Measurements from ENCODE around the gene ITPRIP. TPM values are rescaled to one million over a fixed set of nuclear protein-coding genes. Genes with fewer than 3 reads are reported as not detected.

The ITPRIP gene
- total RNA-seq, 1 experiment from 2014 or later, result 12.0 TPM

- no peaks in the 10 kb centered on the region for H4K20me1 ChIP-seq (ENCODE audit: insufficient read depth)
- peaks cover 0 to 8% of the 10 kb centered on the region in 2 experiments; a peak in 2 of 4 replicates for H3K4me1 ChIP-seq (ENCODE audit: control insufficient read depth in 1 of 2, insufficient read depth in 2 of 2, low read length in 2 of 2)
- no peaks in the 10 kb centered on the region for H3K9me3 ChIP-seq (ENCODE audit: control insufficient read depth in 1 of 2, insufficient read depth in 1 of 2, low read depth in 1 of 2, low read length in 2 of 2)
- ChIA-PET RAD21 (ENCODE audit: low non-redundant PET in 1 of 2, low total read pairs in 2 of 2, uncharacterized antibody in 2 of 2, unreplicated experiment in 2 of 2) (interaction anchor here in 1 of 2 experiments (0.6 kb wide), 1 partner anchor 177 kb away, joined by 3 read pairs; no protein-coding TSS in a partner anchor), POLR2A (no interaction called here), CTCF (interaction anchor here (0.9 to 1.2 kb wide), 2 partner anchors 34 to 82 kb away, joined by 3 to 4 read pairs; partner anchors contain the start of gene CFAP58)
- no peaks in the 10 kb centered on the region for H3K9me2 ChIP-seq (ENCODE audit: insufficient read depth)
- BruUV-seq (replicated peaks), result no TSS peak
- no peak for DNase-seq (ENCODE audit: low read depth, low spot score)
- H2AFZ ChIP-seq (ENCODE audit: low read depth, low read length, poor library complexity, severe bottlenecking), result no peak overlapping the region
- no peaks in the 10 kb centered on the region for H3K79me2 ChIP-seq (ENCODE audit: insufficient read depth, low read length)
- intact Hi-C loops (cut with micrococcal nuclease), result no loop called here
- ATAC-seq, result peak; percentile 46; the same call in 1 of the 2 replicates
- no peaks in the 10 kb centered on the region for H3K36me3 ChIP-seq (ENCODE audit: control insufficient read depth in 1 of 2, insufficient read depth in 2 of 2, low read length in 2 of 2)
- no peak overlapping the region for H3K4me3 ChIP-seq (replicated peaks in 1 of 2; ENCODE audit: low read depth in 1 of 2, low read length in 2 of 2)
- H3K27me3 ChIP-seq (ENCODE audit: insufficient read depth, low read length), result peaks cover 69% of the 10 kb centered on the region
- no peak overlapping the region for H3K4me2 ChIP-seq (ENCODE audit: low read length)
- TF ChIP-seq MAX (IDR thresholded peaks at IDR 0.05) (0 out of 2 replicates have a peak, but pooled peaks have one; percentile 27), CBX3 (IDR thresholded peaks at IDR 0.05; ENCODE audit: low read depth) (no peak)
- no peak overlapping the region for H3K9ac ChIP-seq (ENCODE audit: low read length)
- no peak overlapping the region for H3K27ac ChIP-seq (ENCODE audit: low read depth, low read length)
Measured at GRCh38 chr10:104387130-104387888, 49.0 kb upstream of the ITPRIP start.

- H3K4me3 ChIP-seq (replicated peaks in 1 of 2; ENCODE audit: low read depth in 1 of 2, low read length in 2 of 2), result no peak overlapping the region
- RAD21 ChIA-PET (ENCODE audit: low non-redundant PET in 1 of 2, low total read pairs in 2 of 2, uncharacterized antibody in 2 of 2, unreplicated experiment in 2 of 2), result no interaction called here
- TF ChIP-seq ZNF274 (IDR thresholded peaks at IDR 0.05; ENCODE audit: low read depth, low read length), result no peak
- TF ChIP-seq ZFX (IDR thresholded peaks at IDR 0.05), result no peak
- TF ChIP-seq EZH2 (IDR thresholded peaks at IDR 0.05), result no peak
- TF ChIP-seq REST (IDR thresholded peaks at IDR 0.05; ENCODE audit: low read depth), result no peak
- TF ChIP-seq YY1 (IDR thresholded peaks at IDR 0.05; ENCODE audit: extremely low read depth, insufficient replicate concordance, low read depth, low read length), result no peak
- H4K20me1 ChIP-seq (ENCODE audit: insufficient read depth), result no peaks in the 10 kb centered on the region
- intact Hi-C loops (cut with micrococcal nuclease), result no loop called here
- H3K4me2 ChIP-seq (ENCODE audit: low read length), result no peak overlapping the region
- ATAC-seq (no peak), DNase-seq (ENCODE audit: low read depth, low spot score) (no peak)
- H2AFZ ChIP-seq (ENCODE audit: low read depth, low read length, poor library complexity, severe bottlenecking), result no peak overlapping the region
- peaks cover 90% of the 10 kb centered on the region for H3K27me3 ChIP-seq (ENCODE audit: insufficient read depth, low read length)
- H3K79me2 ChIP-seq (ENCODE audit: insufficient read depth, low read length), result no peaks in the 10 kb centered on the region
- H3K9me3 ChIP-seq (ENCODE audit: control insufficient read depth in 1 of 2, insufficient read depth in 1 of 2, low read depth in 1 of 2, low read length in 2 of 2), result no peaks in the 10 kb centered on the region
- no peaks in the 10 kb centered on the region for H3K36me3 ChIP-seq (ENCODE audit: control insufficient read depth in 1 of 2, insufficient read depth in 2 of 2, low read length in 2 of 2)
- H3K9me2 ChIP-seq (ENCODE audit: insufficient read depth), result no peaks in the 10 kb centered on the region
- H3K27ac ChIP-seq (ENCODE audit: low read depth, low read length), result no peak overlapping the region
- CTCF ChIA-PET, result no interaction called here
- no TSS peak for BruUV-seq (replicated peaks)
- POLR2A ChIA-PET, result no interaction called here
- H3K4me1 ChIP-seq (ENCODE audit: control insufficient read depth in 1 of 2, insufficient read depth in 2 of 2, low read length in 2 of 2), result no peaks in the 10 kb centered on the region
- H3K9ac ChIP-seq (ENCODE audit: low read length), result no peak overlapping the region
Measured at GRCh38 chr10:104380336-104380735, 42.1 kb upstream of the ITPRIP start.

Data from HCT116 (cell line).